ENCODE results near the gene C10orf143. TPM values are rescaled to one million over a fixed set of nuclear protein-coding genes. Genes with fewer than 3 reads are reported as not detected.

The C10orf143 gene
- total and polyA plus RNA-seq, 2 of the 8 experiments (the other 6 are each of a cell fraction or from before 2014, with no cell fraction given): 1.6 to 2.0 TPM

GRCh38 chr10:130038019-130038555 is 72.5 kb downstream of the C10orf143 start:
- Histone ChIP-seq H3K4ac (replicated peaks; ENCODE audit: insufficient read length, low read depth, low read length) (no peak overlapping the region), H4K8ac (ENCODE audit: extremely low read depth, insufficient read depth, low read length) (no peak overlapping the region), H3K27ac (ENCODE audit: low read depth, low read length) (no peak overlapping the region), H3K18ac (ENCODE audit: extremely low read depth, low read length) (no peak overlapping the region), H3K23me2 (ENCODE audit: low read depth, low read length) (no peaks in the 10 kb centered on the region), H3K23ac (ENCODE audit: insufficient read length) (no peak overlapping the region), H2BK20ac (ENCODE audit: low read length) (no peak overlapping the region), H3K27me3 (replicated peaks in 1 of 4; ENCODE audit: control insufficient read depth in 3 of 4, extremely low read depth in 1 of 4, insufficient read depth in 3 of 4, low read length in 3 of 4) (no peaks in the 10 kb centered on the region; a peak in 1 of 7 replicates), H3K4me2 (ENCODE audit: insufficient read depth in 1 of 2, low read depth in 2 of 2, low read length in 2 of 2) (no peak overlapping the region), H2AFZ (ENCODE audit: low read length) (no peak overlapping the region), H3K4me3 (ENCODE audit: extremely low read depth in 1 of 4, insufficient read depth in 2 of 4, low read depth in 3 of 4, low read length in 4 of 4) (no peak overlapping the region), H2BK15ac (ENCODE audit: low read length) (no peak overlapping the region), H3K4me1 (replicated peaks in 1 of 4; ENCODE audit: control insufficient read depth in 3 of 4, insufficient read depth in 4 of 4, low read length in 3 of 4) (peaks cover 0 to 3% (median 0%) of the 10 kb centered on the region in 4 experiments; a peak in 1 of 7 replicates), H3K36me3 (ENCODE audit: control insufficient read depth in 2 of 4, insufficient read depth in 4 of 4, low read length in 3 of 4) (no peaks in the 10 kb centered on the region), H3K56ac (replicated peaks; ENCODE audit: insufficient read length, low read depth, low read length) (no peak overlapping the region), H2AK5ac (ENCODE audit: low read depth, low read length) (no peak overlapping the region), H4K5ac (ENCODE audit: insufficient read length, low read depth, low read length) (no peak overlapping the region), H2BK5ac (ENCODE audit: low read depth, low read length) (no peak overlapping the region), H2BK12ac (ENCODE audit: low read depth, low read length) (no peak overlapping the region), H4K20me1 (replicated peaks in 1 of 2; ENCODE audit: control insufficient read depth in 1 of 2, insufficient read depth in 2 of 2, low read length in 2 of 2) (peaks cover 0 to 2% of the 10 kb centered on the region in 2 experiments), H4K91ac (replicated peaks; ENCODE audit: insufficient read length, low read length) (no peak overlapping the region), H3K9me3 (ENCODE audit: insufficient read depth in 2 of 2, low read depth in 1 of 2, low read length in 1 of 2) (no peaks in the 10 kb centered on the region), H3K79me2 (ENCODE audit: control insufficient read depth in 1 of 2, insufficient read depth in 2 of 2, low read length in 2 of 2) (no peaks in the 10 kb centered on the region), H3K9ac (replicated peaks in 1 of 4; ENCODE audit: extremely low read depth in 1 of 4, low read depth in 3 of 4, low read length in 3 of 4) (no peak overlapping the region), H2BK120ac (replicated peaks; ENCODE audit: low read depth, low read length) (no peak overlapping the region), H3K79me1 (ENCODE audit: low read depth, low read length) (no peaks in the 10 kb centered on the region), H3K14ac (ENCODE audit: insufficient read length) (no peak overlapping the region)
- ChIA-PET POLR2A (ENCODE audit: partially characterized antibody) (no interaction called here), CTCF (ENCODE audit: partially characterized antibody) (interaction anchor here (1.3 kb wide), 1 partner anchor 9 kb away, joined by 4 read pairs; no protein-coding TSS in a partner anchor)
- DNase-seq (ENCODE audit: low read depth in 1 of 2, low spot score in 2 of 2) (peak in 1 of 2 experiments; percentile 22), FAIRE-seq (no peak)
- WGBS, 2 experiments (ENCODE audit: extremely low coverage in 1 of 2, insufficient coverage in 1 of 2, insufficient read length in 1 of 2, insufficient replicate concordance in 2 of 2, low coverage in 1 of 2, low lambda C conversion rate in 2 of 2, missing lambda C conversion rate in 1 of 2): 82% methylated on average over 8 of the region's 8 CpGs; no CpG with 5 or more reads in 1 of the 2 experiments
- TF ChIP-seq TAF7 (optimal IDR thresholded peaks at IDR 0.05; ENCODE audit: borderline replicate concordance, low read depth, low read length): no peak
- no peak for TF ChIP-seq CBX5 (IDR thresholded peaks at IDR 0.05; ENCODE audit: low read depth, low read length)
- TF ChIP-seq YY1 (IDR thresholded peaks at IDR 0.05; ENCODE audit: low read depth, low read length): no peak
- TF ChIP-seq ATF3 (IDR thresholded peaks at IDR 0.05; ENCODE audit: insufficient read depth, low read depth, low read length): no peak
- no peak for TF ChIP-seq ZNF274 (IDR thresholded peaks at IDR 0.05; ENCODE audit: borderline replicate concordance, extremely low read depth, low read length)
- no peak for TF ChIP-seq SP4 (IDR thresholded peaks at IDR 0.05; ENCODE audit: low read length)
- TF ChIP-seq POLR2AphosphoS5 (IDR thresholded peaks at IDR 0.05; ENCODE audit: low read depth, low read length): no peak
- no peak for TF ChIP-seq RAD21 (IDR thresholded peaks at IDR 0.05 in 1 of 2, conservative IDR thresholded peaks at IDR 0.05 in 1 of 2; ENCODE audit: low read depth in 2 of 2, low read length in 2 of 2)
- no peak for TF ChIP-seq SP2 (IDR thresholded peaks at IDR 0.05; ENCODE audit: low read length)
- no peak for TF ChIP-seq CHD2 (IDR thresholded peaks at IDR 0.05; ENCODE audit: low read length)
- no peak for TF ChIP-seq TBP (IDR thresholded peaks at IDR 0.05; ENCODE audit: low read depth, low read length)
- TF ChIP-seq USF2 (IDR thresholded peaks at IDR 0.05; ENCODE audit: low read length): no peak
- no peak for TF ChIP-seq POLR2A (IDR thresholded peaks at IDR 0.05; ENCODE audit: control extremely low read depth in 1 of 2, low read depth in 2 of 2, low read length in 2 of 2)

Data from H1 (cell line).